Cerebellar nuclear complex (tissue), 1 donor: Measurements from ENCODE around the gene KIRREL1.
"Not testable (repeated sequence)": the region's sequence is repeated elsewhere in the genome, so short reads cannot be mapped to it uniquely, and the experiment has no call there.

Experiments
- DNase-seq, 2 experiments: peaks; one replicate each; lab custom pipeline; 2025; lab: John Stamatoyannopoulos, UW

KIRREL1 gene

DNA sequence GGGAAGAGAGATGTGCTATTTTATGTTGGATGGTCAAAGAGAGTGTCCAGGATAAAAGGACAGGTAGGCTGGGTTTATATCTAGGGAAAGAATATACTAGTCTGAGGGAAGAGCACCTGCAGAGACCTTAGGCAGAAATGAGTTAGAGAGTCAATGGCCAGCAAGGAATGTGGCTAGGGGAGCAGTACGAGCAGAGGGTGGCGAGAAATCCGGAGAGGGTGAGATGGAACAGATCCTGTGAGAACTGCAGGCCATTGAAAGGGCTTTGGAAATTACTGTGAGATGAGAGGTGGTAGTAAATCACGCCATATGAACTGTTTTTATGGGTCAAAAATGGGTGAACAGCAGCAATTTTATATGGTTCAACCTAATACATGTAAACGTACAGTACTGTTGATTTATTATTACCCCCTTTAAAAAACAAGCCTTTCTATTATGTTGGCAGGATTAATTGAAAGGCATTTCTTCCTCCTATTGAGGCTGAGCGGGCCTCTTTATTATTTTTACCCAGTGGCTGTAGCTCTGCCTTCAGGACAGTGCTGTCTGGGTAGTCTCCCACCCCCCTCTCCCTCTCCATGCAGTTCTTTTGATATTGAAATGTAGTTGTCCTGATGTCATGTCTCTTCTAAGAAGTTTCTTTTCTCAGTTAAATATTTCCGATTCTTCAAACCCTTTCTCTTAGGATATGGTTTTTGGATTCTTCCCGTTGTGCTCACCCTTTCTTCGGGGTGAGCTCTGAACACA is 112.1 kb downstream of the KIRREL1 start:
- DNase-seq, result no peak

- no peak for DNase-seq
Measured at GRCh38 chr1:158107916-158108315, 114.5 kb downstream of the KIRREL1 start.

GRCh38 chr1:158112994-158113758 is 119.7 kb downstream of the KIRREL1 start:
- no peak for DNase-seq

DNA sequence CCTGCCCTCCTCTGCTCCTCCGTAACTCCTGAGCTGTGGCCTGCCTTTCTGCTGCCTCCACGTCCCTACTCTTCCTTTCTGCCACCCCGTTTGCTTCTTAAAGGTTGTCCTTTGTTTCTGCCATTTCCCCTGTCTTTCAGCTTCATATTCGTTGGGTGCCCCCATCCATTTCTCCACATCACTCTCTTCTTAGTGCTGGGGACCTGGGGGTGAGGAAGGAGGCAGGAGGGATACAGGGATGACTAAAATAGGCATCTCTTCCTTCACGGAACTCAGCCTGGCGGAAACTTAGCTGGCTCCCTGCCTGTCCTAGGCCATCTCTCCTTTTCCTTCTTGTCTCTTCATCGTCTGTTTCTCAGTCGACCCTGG is 120.3 kb downstream of the KIRREL1 start:
- DNase-seq, result no peak

- no peak for DNase-seq
Measured at GRCh38 chr1:158115126-158115525, 121.7 kb downstream of the KIRREL1 start.

GRCh38 chr1:158116311-158117167 is 123.1 kb downstream of the KIRREL1 start:
- no peak for DNase-seq

DNA sequence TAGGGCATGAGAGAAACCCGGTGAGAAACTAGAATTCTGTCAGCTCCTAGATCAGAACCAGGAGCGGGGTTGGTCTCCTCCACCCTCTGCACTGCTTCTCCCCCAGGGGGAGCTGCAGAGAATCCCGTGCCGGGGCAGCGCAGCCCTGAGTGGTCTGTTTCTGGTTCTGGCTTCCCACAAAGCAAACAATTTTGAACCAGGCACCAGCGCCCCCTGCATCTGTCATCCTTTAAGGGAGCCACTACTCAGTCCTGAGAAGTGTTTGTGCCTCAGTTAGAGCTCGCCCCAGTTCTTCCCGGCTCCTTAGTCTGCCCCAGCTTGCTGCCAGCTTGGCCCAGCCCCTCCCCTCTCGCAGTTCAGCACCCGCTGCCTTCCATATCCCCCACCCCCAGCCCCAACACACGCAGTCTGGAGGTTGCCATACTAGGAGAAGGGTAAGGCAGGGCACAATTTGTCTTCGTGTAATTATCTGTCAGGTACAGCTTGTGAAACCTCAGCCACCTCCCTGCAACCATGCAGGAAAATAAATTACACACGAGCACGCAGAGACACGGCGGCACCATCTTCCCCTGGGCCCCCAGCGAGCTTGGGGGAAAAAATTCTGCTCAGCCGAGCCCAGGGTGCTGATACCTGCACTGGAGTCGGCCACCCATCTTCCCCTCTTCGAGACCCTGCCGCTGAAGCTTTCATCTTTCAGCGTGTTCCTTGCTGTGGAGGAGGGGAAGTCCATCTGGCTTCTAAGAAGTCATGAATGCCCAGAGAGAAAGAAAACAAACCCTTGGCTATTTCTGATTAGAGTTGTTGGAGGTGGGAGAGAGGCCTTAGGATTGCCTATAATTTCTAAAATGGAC is 124.6 kb downstream of the KIRREL1 start:
- DNase-seq, result no peak

- DNase-seq, result no peak
Measured at GRCh38 chr1:158118713-158119402, 125.4 kb downstream of the KIRREL1 start.

DNA sequence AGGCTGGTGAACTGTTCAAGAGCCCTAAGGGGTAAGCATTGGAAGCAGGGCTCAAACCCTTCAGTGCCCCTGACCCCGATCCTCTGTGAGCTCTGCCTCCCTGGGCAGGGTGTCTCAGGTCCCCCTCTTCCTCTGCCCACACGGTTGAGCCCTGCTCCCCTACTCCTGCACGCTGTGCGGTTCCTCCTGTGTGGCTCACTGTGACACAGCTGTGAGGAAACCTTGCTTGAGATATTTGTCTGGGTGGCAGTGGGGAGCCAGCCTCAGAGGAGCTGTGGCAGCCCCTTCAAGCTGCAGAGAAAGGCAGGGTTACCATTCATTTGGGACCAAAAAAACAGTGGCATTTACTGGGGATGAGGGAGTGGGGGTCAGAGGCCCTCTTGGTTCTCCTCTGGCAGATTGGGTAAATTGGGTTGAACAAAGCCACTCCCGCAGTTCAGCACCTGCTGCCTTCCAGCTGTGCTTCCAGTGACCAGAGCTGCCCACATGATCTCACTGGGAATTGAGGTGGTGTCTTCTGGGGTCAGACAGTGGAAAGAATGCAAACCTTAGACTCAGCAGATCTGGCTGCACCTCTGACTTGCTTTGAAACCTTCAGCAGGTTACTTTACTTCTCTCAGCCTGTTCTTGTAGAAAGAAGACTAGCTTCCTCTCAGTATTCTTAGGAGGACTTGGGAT is 126.7 kb downstream of the KIRREL1 start:
- DNase-seq, result no peak

DNA sequence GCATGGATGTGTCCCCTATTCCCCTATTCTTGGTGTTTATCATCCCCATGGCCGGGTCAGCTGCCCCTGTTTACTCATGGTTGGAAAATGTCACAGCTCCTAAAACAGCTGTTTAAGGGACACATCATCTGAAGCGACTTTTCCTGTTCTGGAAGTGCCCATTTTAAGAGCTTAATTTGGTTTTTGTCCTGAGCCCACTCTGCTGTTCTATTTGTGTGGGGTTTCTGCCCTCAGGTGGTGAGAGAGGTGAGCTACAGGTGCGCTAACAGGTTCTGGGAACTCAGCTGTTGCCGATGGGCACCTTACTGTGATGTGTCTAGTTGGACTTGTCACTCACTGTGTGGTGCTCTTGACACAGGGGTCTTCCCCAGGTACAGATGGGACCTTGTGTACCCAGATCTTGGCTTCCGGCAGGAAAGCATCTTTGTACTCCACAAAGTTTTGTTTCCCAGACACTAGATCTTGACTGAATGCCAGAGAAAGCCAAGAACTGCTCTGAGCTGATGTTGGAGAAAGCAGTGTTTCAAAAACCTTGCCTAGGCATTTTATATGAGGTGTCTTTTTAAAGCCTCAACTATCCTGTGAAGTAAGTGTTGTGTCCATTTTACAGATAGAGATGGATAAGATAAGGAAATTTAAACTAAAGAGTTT is 128.3 kb downstream of the KIRREL1 start:
- DNase-seq, result no peak

- DNase-seq, result no peak
Measured at GRCh38 chr1:158122833-158123388, 129.5 kb downstream of the KIRREL1 start.

- no peak for DNase-seq
Measured at GRCh38 chr1:158124034-158124433, 130.6 kb downstream of the KIRREL1 start.

GRCh38 chr1:158124999-158125398 is 131.6 kb downstream of the KIRREL1 start:
- no peak for DNase-seq

- no peak for DNase-seq
Measured at GRCh38 chr1:158126425-158126824, 133.0 kb downstream of the KIRREL1 start.

- DNase-seq, result not testable (repeated sequence)
Measured at GRCh38 chr1:158128531-158128930, 135.1 kb downstream of the KIRREL1 start.

GRCh38 chr1:158131217-158131616 is 137.8 kb downstream of the KIRREL1 start:
- DNase-seq, result no peak

DNA sequence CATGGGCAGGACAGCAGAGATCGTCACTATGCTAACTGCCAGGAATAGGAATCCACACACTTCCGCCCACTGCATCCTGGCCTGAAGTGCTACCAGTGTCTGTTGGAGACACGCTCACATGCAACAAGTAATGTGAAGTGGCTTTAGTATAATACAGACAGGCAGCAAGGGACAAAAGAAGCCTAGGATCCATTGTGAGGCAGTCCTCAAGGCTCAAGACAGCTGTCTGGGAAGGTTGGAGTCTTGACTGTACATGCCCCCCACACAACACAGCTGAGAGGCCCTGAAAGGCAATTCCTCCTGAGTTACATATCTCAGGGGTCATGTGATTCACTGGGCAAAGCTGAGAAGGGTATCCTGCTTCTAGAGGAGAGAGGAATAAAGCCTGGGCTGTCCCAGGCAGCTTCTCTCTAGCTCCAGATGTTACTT is 147.3 kb downstream of the KIRREL1 start:
- no peak for DNase-seq

GRCh38 chr1:158145173-158145719 is 151.8 kb downstream of the KIRREL1 start:
- no peak for DNase-seq

- DNase-seq, result no peak
Measured at GRCh38 chr1:158146165-158146564, 152.7 kb downstream of the KIRREL1 start.
